Measurements from ENCODE around the gene ANKLE2.

Gene ANKLE2

DNA sequence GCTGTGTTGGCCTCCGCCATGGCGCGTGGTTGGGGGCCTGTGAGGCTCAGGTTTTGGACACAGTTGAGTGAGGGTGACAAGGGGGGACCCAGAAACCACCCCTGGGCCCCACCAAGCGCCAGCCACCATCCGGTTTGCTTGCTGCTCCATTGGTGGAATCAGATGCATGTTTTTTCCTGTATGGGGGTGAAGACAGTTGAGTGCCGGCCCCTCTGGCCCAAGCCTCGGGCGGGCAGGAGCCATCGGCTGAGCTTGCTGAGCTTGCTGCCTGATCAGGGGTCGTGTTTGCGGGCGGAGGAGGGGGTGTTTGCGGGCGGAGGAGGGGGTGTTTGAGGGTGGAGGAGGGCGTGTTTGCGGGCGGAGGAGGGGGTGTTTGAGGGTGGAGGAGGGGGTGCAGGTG, 44.6 kb downstream of the ANKLE2 start:
- H3K4me3 ChIP-seq (ENCODE audit: control insufficient read depth, low read depth, low read length): no peak overlapping the region
- no peak for DNase-seq (ENCODE audit: low read depth)
- TF ChIP-seq, protein P1, sequence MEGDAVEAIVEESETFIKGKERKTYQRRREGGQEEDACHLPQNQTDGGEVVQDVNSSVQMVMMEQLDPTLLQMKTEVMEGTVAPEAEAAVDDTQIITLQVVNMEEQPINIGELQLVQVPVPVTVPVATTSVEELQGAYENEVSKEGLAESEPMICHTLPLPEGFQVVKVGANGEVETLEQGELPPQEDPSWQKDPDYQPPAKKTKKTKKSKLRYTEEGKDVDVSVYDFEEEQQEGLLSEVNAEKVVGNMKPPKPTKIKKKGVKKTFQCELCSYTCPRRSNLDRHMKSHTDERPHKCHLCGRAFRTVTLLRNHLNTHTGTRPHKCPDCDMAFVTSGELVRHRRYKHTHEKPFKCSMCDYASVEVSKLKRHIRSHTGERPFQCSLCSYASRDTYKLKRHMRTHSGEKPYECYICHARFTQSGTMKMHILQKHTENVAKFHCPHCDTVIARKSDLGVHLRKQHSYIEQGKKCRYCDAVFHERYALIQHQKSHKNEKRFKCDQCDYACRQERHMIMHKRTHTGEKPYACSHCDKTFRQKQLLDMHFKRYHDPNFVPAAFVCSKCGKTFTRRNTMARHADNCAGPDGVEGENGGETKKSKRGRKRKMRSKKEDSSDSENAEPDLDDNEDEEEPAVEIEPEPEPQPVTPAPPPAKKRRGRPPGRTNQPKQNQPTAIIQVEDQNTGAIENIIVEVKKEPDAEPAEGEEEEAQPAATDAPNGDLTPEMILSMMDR (conservative IDR thresholded peaks at IDR 0.05; ENCODE audit: control insufficient read depth, insufficient read depth, low read depth, low read length): no peak

DNA sequence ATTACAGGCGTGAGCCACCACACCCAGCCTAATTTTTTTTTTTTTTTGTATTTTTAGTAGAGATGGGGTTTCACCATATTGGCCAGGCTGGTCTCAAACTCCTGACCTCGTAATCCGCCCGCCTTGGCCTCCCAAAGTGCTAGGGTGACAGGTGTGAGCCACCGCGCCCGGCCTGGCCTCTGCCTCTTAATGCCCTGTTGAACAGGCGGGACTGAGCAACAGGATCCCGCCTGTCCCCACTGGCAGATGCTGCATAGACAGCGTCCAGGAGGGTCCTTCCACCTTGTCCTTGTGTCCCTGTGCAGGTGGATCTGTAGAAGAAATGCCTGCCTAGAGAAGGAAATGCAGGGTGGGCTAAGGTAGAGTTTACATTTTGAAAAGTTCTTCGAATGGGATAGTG, 45.3 kb downstream of the ANKLE2 start:
- no peak overlapping the region for H3K4me3 ChIP-seq (ENCODE audit: control insufficient read depth, low read depth, low read length)
- no peak for DNase-seq (ENCODE audit: low read depth)
- TF ChIP-seq, protein P1 (conservative IDR thresholded peaks at IDR 0.05; ENCODE audit: control insufficient read depth, insufficient read depth, low read depth, low read length): no peak

DNA sequence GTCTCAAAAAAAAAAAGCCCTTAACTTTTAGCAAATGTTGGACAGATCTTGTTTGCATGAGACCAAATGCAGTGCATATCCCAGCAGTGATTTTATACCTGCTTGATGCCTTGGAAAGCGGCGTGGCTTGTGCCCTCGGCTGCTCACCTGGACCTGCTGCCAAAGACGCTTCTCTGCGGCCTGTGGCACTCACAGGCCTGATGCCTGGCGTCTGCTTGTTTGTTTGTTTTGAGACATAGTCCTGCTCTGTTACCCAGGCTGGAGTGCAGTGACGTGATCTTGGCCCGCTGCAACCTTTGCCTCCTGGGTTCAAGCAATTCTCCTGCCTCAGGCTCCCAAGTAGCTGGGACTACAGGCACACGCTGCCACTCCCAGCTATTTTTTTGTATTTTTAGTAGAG, 45.8 kb downstream of the ANKLE2 start:
- no peak for DNase-seq (ENCODE audit: low read depth)
- H3K4me3 ChIP-seq (ENCODE audit: control insufficient read depth, low read depth, low read length): no peak overlapping the region
- TF ChIP-seq, protein P1 (conservative IDR thresholded peaks at IDR 0.05; ENCODE audit: control insufficient read depth, insufficient read depth, low read depth, low read length): no peak

DNA sequence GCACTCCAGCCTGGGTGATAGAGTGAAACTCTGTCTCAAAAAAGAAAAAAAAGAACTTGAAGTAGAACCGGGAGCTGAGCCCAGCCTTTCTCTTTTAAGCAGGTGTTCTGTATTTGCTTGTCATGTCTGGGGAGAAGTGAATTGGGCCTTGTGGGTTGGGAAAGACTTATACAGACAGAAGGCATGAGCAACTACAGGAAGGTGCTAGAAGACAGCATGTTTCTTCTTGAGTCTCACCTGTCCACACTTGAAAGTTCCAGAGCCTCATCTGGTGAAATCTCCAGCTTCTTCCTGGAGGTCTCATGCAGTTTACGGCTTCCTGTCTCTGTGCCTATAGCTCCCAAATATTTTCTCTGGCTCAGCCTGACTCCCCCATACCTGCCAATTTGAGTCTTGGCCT, 48.5 kb downstream of the ANKLE2 start:
- TF ChIP-seq, protein P1 (conservative IDR thresholded peaks at IDR 0.05; ENCODE audit: control insufficient read depth, insufficient read depth, low read depth, low read length): no peak
- H3K4me3 ChIP-seq (ENCODE audit: control insufficient read depth, low read depth, low read length): no peak overlapping the region
- DNase-seq (ENCODE audit: low read depth): no peak

DNA sequence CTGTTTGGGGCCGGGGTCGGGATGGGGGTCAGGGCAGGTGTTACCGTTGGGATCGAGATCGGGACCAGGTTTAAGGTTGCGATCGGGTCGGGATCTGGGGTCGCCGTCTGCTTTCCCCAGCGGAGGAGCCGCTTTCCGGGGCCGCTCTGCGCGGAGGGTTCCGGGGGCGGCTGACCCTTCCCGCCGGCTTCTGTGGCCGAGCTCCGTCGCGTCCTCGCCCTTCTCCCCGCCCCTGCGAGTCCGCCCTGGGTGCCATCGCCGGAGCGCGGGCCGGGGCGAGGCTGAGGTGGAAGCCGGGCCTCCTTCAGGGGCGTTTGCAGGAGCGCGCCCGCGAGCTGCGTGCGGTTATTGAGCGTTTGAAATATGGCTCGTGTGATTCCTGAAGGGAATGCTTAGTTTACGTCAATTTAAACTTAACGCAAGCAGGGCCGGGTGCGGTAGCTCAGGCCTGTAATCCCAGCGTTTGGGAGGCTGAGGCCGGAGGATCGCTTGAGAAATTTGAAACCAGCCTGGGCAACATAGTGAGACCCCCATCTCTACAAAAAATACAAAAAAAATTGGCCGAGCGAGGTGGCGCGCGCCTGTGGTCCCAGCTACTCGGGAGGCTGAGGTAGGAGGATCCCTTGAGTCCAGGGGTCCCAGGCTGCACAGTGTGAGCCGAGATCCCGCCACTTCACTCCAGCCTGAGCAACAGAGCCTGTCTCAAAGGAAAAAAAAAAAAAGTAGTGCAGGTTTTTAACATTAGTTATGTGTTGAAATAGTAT, 50.4 kb downstream of the ANKLE2 start:
- TF ChIP-seq, protein P1 (conservative IDR thresholded peaks at IDR 0.05; ENCODE audit: control insufficient read depth, insufficient read depth, low read depth, low read length): no peak
- no peak for DNase-seq (ENCODE audit: low read depth)
- H3K4me3 ChIP-seq (ENCODE audit: control insufficient read depth, low read depth, low read length): peak overlapping the region; percentile 72

DNA sequence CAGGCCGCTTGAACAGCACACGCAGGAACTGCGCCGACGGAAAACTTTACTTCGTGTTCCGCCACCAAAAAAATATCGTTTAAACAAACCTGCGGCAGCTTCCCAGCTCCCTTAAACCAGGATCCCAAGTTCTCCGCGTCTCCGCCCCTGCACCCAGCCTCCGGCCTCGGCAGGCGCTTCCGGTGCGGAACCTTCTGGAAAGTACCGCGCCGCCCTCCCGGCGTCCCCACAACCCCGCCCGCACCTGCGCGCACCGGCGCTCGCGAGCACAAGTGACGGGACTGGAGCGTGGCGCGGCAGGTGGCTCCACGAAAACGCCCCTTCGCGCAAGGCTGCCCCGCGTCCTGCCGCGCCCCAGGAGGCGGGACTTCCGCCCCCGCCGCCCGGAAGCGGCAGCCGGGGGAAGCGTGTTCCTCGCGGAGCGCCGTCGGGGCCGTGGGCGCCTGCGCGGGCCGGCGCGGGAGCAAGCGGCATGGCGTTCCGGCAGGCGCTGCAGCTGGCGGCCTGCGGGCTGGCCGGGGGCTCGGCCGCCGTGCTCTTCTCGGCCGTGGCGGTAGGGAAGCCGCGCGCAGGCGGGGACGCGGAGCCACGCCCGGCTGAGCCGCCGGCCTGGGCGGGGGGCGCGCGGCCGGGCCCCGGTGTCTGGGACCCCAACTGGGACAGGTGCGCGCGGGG, 51.1 kb downstream of the ANKLE2 start, which contains the start of gene PGAM5:
PGAM5 (plus strand) TSS at position 438 of the 675 bp plus-strand sequence; CDS start at position 473, 35 bp downstream.
- DNase-seq (ENCODE audit: low read depth): peak; percentile 59
- TF ChIP-seq, protein P1 (conservative IDR thresholded peaks at IDR 0.05; ENCODE audit: control insufficient read depth, insufficient read depth, low read depth, low read length): no peak
- H3K4me3 ChIP-seq (ENCODE audit: control insufficient read depth, low read depth, low read length): peak within 1 kb of the TSS; percentile 72
